ENCODE results near the gene FETUB.

The FETUB gene

DNA sequence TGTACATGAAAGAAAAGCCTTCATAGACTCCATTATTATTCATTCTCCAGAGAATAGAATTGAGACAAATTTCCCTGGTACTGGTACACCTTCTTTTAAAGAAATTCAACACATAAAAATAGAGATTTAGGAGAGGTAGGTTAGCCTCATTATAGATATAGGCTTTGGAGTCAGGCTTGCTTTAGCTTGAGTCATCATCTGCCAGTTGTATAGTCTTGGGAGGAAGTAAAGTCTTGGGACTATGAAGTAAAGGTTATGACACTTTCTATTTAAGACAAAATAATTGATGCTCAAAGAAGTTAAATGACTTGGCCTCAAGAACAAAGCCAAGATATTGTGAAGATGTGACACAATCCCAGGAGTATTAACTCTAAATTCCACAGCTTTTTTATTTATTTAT lies 30.0 kb downstream of the FETUB start:
- no peak for DNase-seq (ENCODE audit: low read depth in 1 of 2, low spot score in 1 of 2)
- no peak overlapping the region for H3K27ac ChIP-seq (replicated peaks)

DNA sequence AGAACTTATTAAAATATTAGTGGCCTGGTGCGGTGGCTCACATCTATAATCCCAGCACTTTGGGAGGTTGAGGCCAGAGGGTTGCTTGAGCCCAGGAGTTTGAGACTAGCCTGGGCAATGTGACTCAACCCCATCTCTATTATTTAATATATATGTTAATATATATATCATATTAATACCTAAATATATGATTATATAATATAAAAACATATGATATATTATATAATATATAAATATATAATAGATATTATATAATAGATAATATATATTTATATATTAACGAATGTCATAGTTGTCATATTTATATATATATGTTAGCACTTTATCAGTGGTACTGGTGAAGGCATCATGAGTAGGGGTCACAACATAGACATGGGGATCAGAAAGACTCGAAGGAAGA lies 30.9 kb downstream of the FETUB start:
- Histone ChIP-seq H3K27ac (replicated peaks) (no peak overlapping the region), H3K4me3 (replicated peaks; ENCODE audit: insufficient read depth, low read length) (no peak overlapping the region), H3K27me3 (ENCODE audit: insufficient read depth, poor library complexity, severe bottlenecking) (peaks cover 5% of the 10 kb centered on the region)
- TF ChIP-seq POLR2AphosphoS5 (IDR thresholded peaks at IDR 0.05; ENCODE audit: low read depth) (no peak), GABPA (IDR thresholded peaks at IDR 0.05; ENCODE audit: low read depth) (no peak)
- no peak for DNase-seq (ENCODE audit: low read depth in 1 of 2, low spot score in 1 of 2)

More for the DNA sequence above, 30.0 kb downstream of the FETUB start:
- Histone ChIP-seq H3K27me3 (ENCODE audit: insufficient read depth, poor library complexity, severe bottlenecking) (peaks cover 4% of the 10 kb centered on the region), H3K4me3 (replicated peaks; ENCODE audit: insufficient read depth, low read length) (no peak overlapping the region)
- TF ChIP-seq, protein P1, sequence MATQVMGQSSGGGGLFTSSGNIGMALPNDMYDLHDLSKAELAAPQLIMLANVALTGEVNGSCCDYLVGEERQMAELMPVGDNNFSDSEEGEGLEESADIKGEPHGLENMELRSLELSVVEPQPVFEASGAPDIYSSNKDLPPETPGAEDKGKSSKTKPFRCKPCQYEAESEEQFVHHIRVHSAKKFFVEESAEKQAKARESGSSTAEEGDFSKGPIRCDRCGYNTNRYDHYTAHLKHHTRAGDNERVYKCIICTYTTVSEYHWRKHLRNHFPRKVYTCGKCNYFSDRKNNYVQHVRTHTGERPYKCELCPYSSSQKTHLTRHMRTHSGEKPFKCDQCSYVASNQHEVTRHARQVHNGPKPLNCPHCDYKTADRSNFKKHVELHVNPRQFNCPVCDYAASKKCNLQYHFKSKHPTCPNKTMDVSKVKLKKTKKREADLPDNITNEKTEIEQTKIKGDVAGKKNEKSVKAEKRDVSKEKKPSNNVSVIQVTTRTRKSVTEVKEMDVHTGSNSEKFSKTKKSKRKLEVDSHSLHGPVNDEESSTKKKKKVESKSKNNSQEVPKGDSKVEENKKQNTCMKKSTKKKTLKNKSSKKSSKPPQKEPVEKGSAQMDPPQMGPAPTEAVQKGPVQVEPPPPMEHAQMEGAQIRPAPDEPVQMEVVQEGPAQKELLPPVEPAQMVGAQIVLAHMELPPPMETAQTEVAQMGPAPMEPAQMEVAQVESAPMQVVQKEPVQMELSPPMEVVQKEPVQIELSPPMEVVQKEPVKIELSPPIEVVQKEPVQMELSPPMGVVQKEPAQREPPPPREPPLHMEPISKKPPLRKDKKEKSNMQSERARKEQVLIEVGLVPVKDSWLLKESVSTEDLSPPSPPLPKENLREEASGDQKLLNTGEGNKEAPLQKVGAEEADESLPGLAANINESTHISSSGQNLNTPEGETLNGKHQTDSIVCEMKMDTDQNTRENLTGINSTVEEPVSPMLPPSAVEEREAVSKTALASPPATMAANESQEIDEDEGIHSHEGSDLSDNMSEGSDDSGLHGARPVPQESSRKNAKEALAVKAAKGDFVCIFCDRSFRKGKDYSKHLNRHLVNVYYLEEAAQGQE (IDR thresholded peaks at IDR 0.05; ENCODE audit: insufficient replicate concordance, low read depth): no peak

DNA sequence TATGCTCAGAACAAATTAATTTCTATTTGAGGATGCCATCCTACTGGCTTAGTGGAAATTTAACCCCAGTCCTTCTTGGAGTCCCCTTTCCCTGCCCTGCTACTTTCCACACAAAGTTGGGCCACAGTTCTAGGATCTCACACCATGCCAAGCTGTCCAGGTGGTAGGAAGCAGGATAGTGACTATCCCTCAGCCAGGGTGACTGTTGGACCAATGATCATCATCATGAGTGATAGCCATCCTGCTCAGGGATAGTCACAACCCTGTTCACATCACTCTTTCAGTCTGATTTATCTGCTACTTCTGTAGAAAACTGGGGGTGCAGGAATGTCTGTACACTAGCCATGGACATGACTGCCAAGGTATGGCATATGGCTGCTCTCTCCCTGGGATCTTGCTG lies 38.4 kb downstream of the FETUB start:
- Histone ChIP-seq H3K4me3 (replicated peaks; ENCODE audit: insufficient read depth, low read length) (no peak overlapping the region), H3K27me3 (ENCODE audit: insufficient read depth, poor library complexity, severe bottlenecking) (peaks cover 5% of the 10 kb centered on the region)
- no peak for TF ChIP-seq GABPA (IDR thresholded peaks at IDR 0.05; ENCODE audit: low read depth)
- TF ChIP-seq SPI1 (IDR thresholded peaks at IDR 0.05; ENCODE audit: borderline replicate concordance, low read depth): no peak
- no peak for TF ChIP-seq POLR2AphosphoS5 (IDR thresholded peaks at IDR 0.05; ENCODE audit: low read depth)
- TF ChIP-seq, protein P2, sequence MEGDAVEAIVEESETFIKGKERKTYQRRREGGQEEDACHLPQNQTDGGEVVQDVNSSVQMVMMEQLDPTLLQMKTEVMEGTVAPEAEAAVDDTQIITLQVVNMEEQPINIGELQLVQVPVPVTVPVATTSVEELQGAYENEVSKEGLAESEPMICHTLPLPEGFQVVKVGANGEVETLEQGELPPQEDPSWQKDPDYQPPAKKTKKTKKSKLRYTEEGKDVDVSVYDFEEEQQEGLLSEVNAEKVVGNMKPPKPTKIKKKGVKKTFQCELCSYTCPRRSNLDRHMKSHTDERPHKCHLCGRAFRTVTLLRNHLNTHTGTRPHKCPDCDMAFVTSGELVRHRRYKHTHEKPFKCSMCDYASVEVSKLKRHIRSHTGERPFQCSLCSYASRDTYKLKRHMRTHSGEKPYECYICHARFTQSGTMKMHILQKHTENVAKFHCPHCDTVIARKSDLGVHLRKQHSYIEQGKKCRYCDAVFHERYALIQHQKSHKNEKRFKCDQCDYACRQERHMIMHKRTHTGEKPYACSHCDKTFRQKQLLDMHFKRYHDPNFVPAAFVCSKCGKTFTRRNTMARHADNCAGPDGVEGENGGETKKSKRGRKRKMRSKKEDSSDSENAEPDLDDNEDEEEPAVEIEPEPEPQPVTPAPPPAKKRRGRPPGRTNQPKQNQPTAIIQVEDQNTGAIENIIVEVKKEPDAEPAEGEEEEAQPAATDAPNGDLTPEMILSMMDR (IDR thresholded peaks at IDR 0.05; ENCODE audit: insufficient read depth, low read length): no peak
- TF ChIP-seq, protein P1 (IDR thresholded peaks at IDR 0.05; ENCODE audit: insufficient replicate concordance, low read depth): no peak

DNA sequence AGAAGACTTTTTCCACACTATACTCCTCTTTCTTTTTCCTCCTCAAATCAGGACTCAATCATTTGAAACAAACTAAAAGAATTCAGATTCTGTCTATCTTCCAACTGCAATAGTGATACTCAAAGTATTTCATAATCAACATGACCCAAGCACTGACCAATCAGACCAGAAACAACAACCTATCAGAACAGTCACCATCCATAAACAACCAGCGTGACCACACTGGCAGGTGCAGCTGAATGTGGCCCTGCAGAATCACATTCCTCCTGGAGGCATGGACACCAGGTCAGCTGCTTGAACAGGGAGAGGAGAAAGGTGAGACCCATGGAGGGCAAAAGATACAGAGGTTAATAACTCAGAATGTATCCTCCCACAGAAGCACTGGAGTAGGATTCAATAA lies 39.0 kb downstream of the FETUB start:
- TF ChIP-seq, protein P2 (IDR thresholded peaks at IDR 0.05; ENCODE audit: insufficient read depth, low read length): no peak
- TF ChIP-seq, protein P1 (IDR thresholded peaks at IDR 0.05; ENCODE audit: insufficient replicate concordance, low read depth): no peak
- TF ChIP-seq POLR2AphosphoS5 (IDR thresholded peaks at IDR 0.05; ENCODE audit: low read depth) (no peak), GABPA (IDR thresholded peaks at IDR 0.05; ENCODE audit: low read depth) (no peak), SPI1 (IDR thresholded peaks at IDR 0.05; ENCODE audit: borderline replicate concordance, low read depth) (no peak)
- no peak overlapping the region for H3K27ac ChIP-seq (replicated peaks)
- peaks cover 5% of the 10 kb centered on the region for H3K27me3 ChIP-seq (ENCODE audit: insufficient read depth, poor library complexity, severe bottlenecking)
- no peak overlapping the region for H3K4me3 ChIP-seq (replicated peaks; ENCODE audit: insufficient read depth, low read length)
- no peak for DNase-seq (ENCODE audit: low read depth in 1 of 2, low spot score in 1 of 2)

More for the DNA sequence above, 38.4 kb downstream of the FETUB start:
- no peak overlapping the region for H3K27ac ChIP-seq (replicated peaks)
- no peak for DNase-seq (ENCODE audit: low read depth in 1 of 2, low spot score in 1 of 2)
